PC-3 (cell line): ENCODE results near the gene ITGA8. TPM values are rescaled to one million over a fixed set of nuclear protein-coding genes. Genes with fewer than 3 reads are reported as not detected.

Experiments used
- ATAC-seq: fragments of 200-7000 bp; cut with Tn5 transposase; 2 replicates; pipeline ENCODE4 v1.9.1; 2020; ENCODE audit warnings: mild to moderate bottlenecking, moderate library complexity
- BruUV-seq: library from RNA; stranded (reverse); fragments of 400-500 nt; replicated peaks from 2 replicates; lab custom pipeline; 2021; lab: Mats Ljungman, UMichigan
- CTCF ChIA-PET: fragments of 300-600 bp; sonication (Branson Sonifier 250); formaldehyde crosslinking; loops from one replicate; lab custom pipeline; 2022; ENCODE audit warnings: antibody characterized with exemption; lab: Charles Lee
- POLR2A ChIA-PET: fragments of 300-600 bp; sonication (Branson Sonifier 250); formaldehyde crosslinking; loops from one replicate; lab custom pipeline; 2022; ENCODE audit warnings: antibody characterized with exemption; ENCODE audit not compliant: unreplicated experiment; lab: Charles Lee
- DNase-seq: peaks from one replicate; pipeline ENCODE4 v3.0.0-alpha.2; 2015
- H2AFZ ChIP-seq: fragments of 300-600 bp; sonication (generic); 2 replicates; pipeline ENCODE4 v1.6.0; 2016; ENCODE audit warnings: antibody characterized with exemption, low read length
- H3F3A ChIP-seq: fragments of 300-600 bp; sonication (generic); one replicate; pipeline ENCODE4 v1.6.0; 2017; ENCODE audit warnings: antibody characterized with exemption, low read length, control low read depth, mild to moderate bottlenecking; ENCODE audit not compliant: unreplicated experiment
- H3K27ac ChIP-seq: fragments of 300-600 bp; sonication (generic); 2 replicates; pipeline ENCODE4 v1.5.1; 2016; ENCODE audit warnings: mild to moderate bottlenecking, low read length
- H3K27me3 ChIP-seq: fragments of 300-600 bp; sonication (generic); 2 replicates; pipeline ENCODE4 v1.6.1; 2016; ENCODE audit warnings: low read length, mixed read lengths
- H3K36me3 ChIP-seq: fragments of 300-600 bp; sonication (generic); 2 replicates; pipeline ENCODE4 v1.6.1; 2016; ENCODE audit warnings: low read depth, mixed run types, low read length, mixed read lengths
- H3K4me1 ChIP-seq: fragments of 300-600 bp; sonication (generic); 2 replicates; pipeline ENCODE4 v1.5.1; 2016; ENCODE audit warnings: low read length; ENCODE audit not compliant: insufficient read depth
- H3K4me2 ChIP-seq: fragments of 300-600 bp; sonication (generic); 2 replicates; pipeline ENCODE4 v1.6.0; 2016; ENCODE audit warnings: low read length
- H3K4me3 ChIP-seq: fragments of 300-600 bp; sonication (generic); 2 replicates; pipeline ENCODE4 v1.5.1; 2016; ENCODE audit warnings: mild to moderate bottlenecking, low read length, mixed read lengths
- H3K79me2 ChIP-seq: fragments of 300-600 bp; sonication (generic); 2 replicates; pipeline ENCODE4 v1.6.1; 2017; ENCODE audit warnings: low read length, mixed read lengths
- H3K9ac ChIP-seq: fragments of 300-600 bp; sonication (generic); 2 replicates; pipeline ENCODE4 v1.6.0; 2016; ENCODE audit warnings: mild to moderate bottlenecking, low read length
- H3K9me2 ChIP-seq: fragments of 300-600 bp; sonication (generic); replicated peaks from 2 replicates; pipeline ENCODE4 v1.6.1; 2016; ENCODE audit warnings: mixed run types, low read length, mixed read lengths
- H3K9me3 ChIP-seq: fragments of 300-600 bp; sonication (generic); 2 replicates; pipeline ENCODE4 v1.6.1; 2016; ENCODE audit warnings: low read length, mixed read lengths
- H4K20me1 ChIP-seq: fragments of 300-600 bp; sonication (generic); 2 replicates; pipeline ENCODE4 v1.6.1; 2016; ENCODE audit warnings: low read length, mixed read lengths
- EZH2 ChIP-seq: fragments of 300-600 bp; sonication (generic); IDR thresholded peaks from one replicate; pipeline ENCODE4 v1.6.1; 2017; ENCODE audit warnings: antibody characterized with exemption, mild to moderate bottlenecking, low read length; ENCODE audit not compliant: unreplicated experiment
- EZH2phosphoT487 ChIP-seq: fragments of 300-600 bp; sonication (generic); IDR thresholded peaks from 2 replicates; pipeline ENCODE4 v1.6.1; 2018; ENCODE audit warnings: mild to moderate bottlenecking, antibody characterized with exemption, low read length, borderline replicate concordance
- intact Hi-C: fragments of 100-400 bp; cut with micrococcal nuclease; formaldehyde crosslinking; loops from 2 replicates; pipeline ENCODE4 v1.9.0; 2023
- total RNA-seq: library from RNA; depleted of rRNA; stranded (reverse); fragments of >200 nt; gene quantifications from 2 replicates; pipeline ENCODE4 v1.2.3, GENCODE V29; 2014
- TF ChIP-seq, protein P1 (sequence below): fragments of 300-600 bp; sonication (generic); conservative IDR thresholded peaks from 2 replicates; pipeline ENCODE4 v1.5.1; 2017; ENCODE audit warnings: antibody characterized with exemption, low read depth, mild to moderate bottlenecking, low read length

ITGA8 gene
- total RNA-seq, 1 experiment from 2014 or later, result not detected

DNA sequence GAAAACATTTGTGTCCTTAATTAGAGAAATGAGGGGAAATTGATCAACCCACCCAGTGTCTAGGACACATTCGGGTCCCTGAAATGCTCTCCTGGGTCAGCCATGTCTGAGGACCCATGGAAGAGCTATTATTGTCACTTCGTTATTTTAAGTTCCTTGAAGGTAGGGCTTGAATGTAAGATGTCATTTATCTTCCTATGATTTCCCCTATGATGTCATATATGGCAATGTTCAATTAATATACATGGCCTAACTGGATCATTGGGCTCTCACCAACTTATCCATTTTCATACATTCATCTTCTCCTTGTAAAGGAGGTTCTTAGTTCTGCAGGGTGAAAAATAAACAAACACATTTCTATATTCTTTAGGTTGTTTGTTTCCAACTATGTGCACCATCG lies 235.6 kb downstream of the ITGA8 start:
- BruUV-seq, result no TSS peak
- DNase-seq, result no peak
- intact Hi-C loops, result no loop called here
- Histone ChIP-seq H3K9me3 (no peaks in the 10 kb centered on the region), H3K9ac (no peak overlapping the region), H3K4me1 (no peaks in the 10 kb centered on the region), H3K36me3 (no peaks in the 10 kb centered on the region), H3K4me3 (no peak overlapping the region), H4K20me1 (no peaks in the 10 kb centered on the region), H2AFZ (no peak overlapping the region), H3K9me2 (no peaks in the 10 kb centered on the region), H3K4me2 (no peak overlapping the region), H3F3A (no peaks in the 10 kb centered on the region), H3K27me3 (peaks cover 24% of the 10 kb centered on the region; the same call in 1 of the 2 replicates), H3K27ac (no peak overlapping the region), H3K79me2 (no peaks in the 10 kb centered on the region)
- no peak for TF ChIP-seq EZH2phosphoT487
- no peak for TF ChIP-seq EZH2
- TF ChIP-seq, protein P1, sequence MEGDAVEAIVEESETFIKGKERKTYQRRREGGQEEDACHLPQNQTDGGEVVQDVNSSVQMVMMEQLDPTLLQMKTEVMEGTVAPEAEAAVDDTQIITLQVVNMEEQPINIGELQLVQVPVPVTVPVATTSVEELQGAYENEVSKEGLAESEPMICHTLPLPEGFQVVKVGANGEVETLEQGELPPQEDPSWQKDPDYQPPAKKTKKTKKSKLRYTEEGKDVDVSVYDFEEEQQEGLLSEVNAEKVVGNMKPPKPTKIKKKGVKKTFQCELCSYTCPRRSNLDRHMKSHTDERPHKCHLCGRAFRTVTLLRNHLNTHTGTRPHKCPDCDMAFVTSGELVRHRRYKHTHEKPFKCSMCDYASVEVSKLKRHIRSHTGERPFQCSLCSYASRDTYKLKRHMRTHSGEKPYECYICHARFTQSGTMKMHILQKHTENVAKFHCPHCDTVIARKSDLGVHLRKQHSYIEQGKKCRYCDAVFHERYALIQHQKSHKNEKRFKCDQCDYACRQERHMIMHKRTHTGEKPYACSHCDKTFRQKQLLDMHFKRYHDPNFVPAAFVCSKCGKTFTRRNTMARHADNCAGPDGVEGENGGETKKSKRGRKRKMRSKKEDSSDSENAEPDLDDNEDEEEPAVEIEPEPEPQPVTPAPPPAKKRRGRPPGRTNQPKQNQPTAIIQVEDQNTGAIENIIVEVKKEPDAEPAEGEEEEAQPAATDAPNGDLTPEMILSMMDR, result no peak
- no peak for ATAC-seq
- ChIA-PET CTCF (no interaction called here), POLR2A (no interaction called here)

DNA sequence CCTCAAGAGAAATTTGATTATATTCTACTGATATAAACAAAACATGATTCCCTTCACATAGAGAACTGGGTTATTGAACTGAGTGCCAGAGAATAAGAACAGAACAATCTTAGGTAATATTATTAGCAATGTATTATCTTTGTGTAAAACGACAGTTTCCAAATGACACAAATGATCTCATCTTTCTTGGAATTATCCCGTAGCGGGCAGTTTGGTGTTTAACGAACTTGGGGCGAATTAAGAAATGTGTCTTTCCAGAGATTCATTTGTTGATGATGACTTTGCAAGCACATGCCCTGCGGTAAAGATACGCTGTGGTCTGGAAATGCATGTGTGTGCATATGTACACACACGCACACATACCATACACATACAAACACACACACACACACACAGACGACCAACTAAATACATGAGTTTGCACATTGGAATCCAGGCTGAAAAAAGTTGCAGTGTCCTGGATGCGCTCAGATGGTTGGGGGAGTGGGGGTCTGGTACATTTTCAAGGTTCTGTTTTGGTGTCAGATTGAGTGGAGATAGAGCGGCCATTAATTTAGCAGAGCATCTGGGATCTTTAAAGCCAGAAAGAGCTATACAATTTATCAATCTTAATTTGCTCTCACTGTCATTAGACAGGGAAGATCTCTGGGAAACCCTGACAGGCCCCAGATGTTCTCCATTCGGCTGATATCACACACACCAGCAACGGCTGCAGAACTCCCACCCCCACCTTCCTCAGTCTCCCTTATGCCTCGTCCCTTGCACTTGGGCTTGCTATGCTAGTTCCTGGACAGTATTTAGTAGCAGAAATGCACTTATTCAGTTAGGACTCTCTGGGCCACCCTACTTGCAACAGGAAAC lies 236.3 kb downstream of the ITGA8 start:
- Histone ChIP-seq H3K9me3 (no peaks in the 10 kb centered on the region), H3K9ac (no peak overlapping the region), H4K20me1 (no peaks in the 10 kb centered on the region), H3K4me2 (no peak overlapping the region), H3K27ac (no peak overlapping the region), H3F3A (no peaks in the 10 kb centered on the region), H2AFZ (no peak overlapping the region), H3K36me3 (no peaks in the 10 kb centered on the region), H3K27me3 (peaks cover 24% of the 10 kb centered on the region; the same call in 1 of the 2 replicates), H3K79me2 (no peaks in the 10 kb centered on the region), H3K9me2 (no peaks in the 10 kb centered on the region), H3K4me3 (no peak overlapping the region), H3K4me1 (no peaks in the 10 kb centered on the region)
- CTCF ChIA-PET, result no interaction called here
- no peak for DNase-seq
- no TSS peak for BruUV-seq
- POLR2A ChIA-PET, result no interaction called here
- intact Hi-C loops, result no loop called here
- no peak for ATAC-seq
- TF ChIP-seq EZH2, result no peak
- no peak for TF ChIP-seq EZH2phosphoT487
- TF ChIP-seq, protein P1, result no peak

DNA sequence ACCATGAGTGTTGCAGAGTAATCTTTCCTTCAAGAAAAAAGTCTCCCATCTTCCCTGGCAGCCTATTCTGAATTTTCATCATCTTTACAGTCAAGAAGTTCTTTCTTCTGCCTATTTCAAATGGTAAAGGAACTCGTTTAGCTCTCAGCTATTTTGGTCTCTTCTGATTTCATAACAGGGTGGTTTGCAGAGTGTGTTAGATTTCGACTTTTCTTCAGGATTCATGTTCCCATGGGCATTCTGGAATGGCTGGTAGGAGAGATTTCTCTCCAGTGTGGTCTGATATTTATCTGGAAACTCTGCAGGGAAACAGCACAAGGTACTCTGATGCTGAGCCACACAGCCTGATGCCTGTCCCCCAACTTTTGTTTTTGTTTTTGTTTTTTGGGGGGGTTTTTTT lies 237.6 kb downstream of the ITGA8 start:
- no peak overlapping the region for H3K27ac ChIP-seq
- H3K9ac ChIP-seq, result no peak overlapping the region
- no peak for TF ChIP-seq EZH2phosphoT487
- TF ChIP-seq EZH2, result no peak
- TF ChIP-seq, protein P1, result no peak
- DNase-seq, result no peak
- H3K36me3 ChIP-seq, result no peaks in the 10 kb centered on the region
- no peaks in the 10 kb centered on the region for H3K79me2 ChIP-seq
- H3K9me3 ChIP-seq, result no peaks in the 10 kb centered on the region
- H3K4me3 ChIP-seq, result no peak overlapping the region
- no peaks in the 10 kb centered on the region for H3K9me2 ChIP-seq
- CTCF ChIA-PET, result no interaction called here
- no peak overlapping the region for H2AFZ ChIP-seq
- POLR2A ChIA-PET, result no interaction called here
- BruUV-seq, result no TSS peak
- no peaks in the 10 kb centered on the region for H4K20me1 ChIP-seq
- intact Hi-C loops, result no loop called here
- H3K4me2 ChIP-seq, result no peak overlapping the region
- no peaks in the 10 kb centered on the region for H3K4me1 ChIP-seq
- peaks cover 24% of the 10 kb centered on the region; the same call in 1 of the 2 replicates for H3K27me3 ChIP-seq
- ATAC-seq, result no peak
- H3F3A ChIP-seq, result no peaks in the 10 kb centered on the region
